Common myeloid progenitor, CD34-positive (primary cell): Measurements from ENCODE around the gene C4orf54.

ENCODE experiments used
- CTCF ChIA-PET: fragments of 350-600 bp; sonication (Branson Sonifier 250); formaldehyde crosslinking; loops from one replicate; lab custom pipeline; 2021; ENCODE audit warnings: antibody characterized with exemption; lab: Charles Lee
- POLR2A ChIA-PET: fragments of 350-600 bp; sonication (Branson Sonifier 250); formaldehyde crosslinking; loops from one replicate; lab custom pipeline; 2021; ENCODE audit warnings: antibody characterized with exemption; lab: Charles Lee
- DNase-seq, 3 donors: peaks; one replicate each; pipeline versions ENCODE4 v3.0.0 to v3.0.0-alpha.2; 2013
- H3K27ac ChIP-seq, 2 experiments: 1 replicate in 1 of 2; 2 replicates in 1 of 2; pipeline ENCODE4 v1.7.0; 2013; ENCODE audit warnings: inconsistent platforms in 2 of 2, low read length in 2 of 2, mild to moderate bottlenecking in 2 of 2, low read depth in 1 of 2, moderate library complexity in 1 of 2; ENCODE audit not compliant: severe bottlenecking in 2 of 2, insufficient read depth in 1 of 2, poor library complexity in 1 of 2
- H3K27me3 ChIP-seq, 5 experiments: replicated peaks in 2 of 5; 1 replicate in 3 of 5; 2 replicates in 2 of 5; pipeline versions ENCODE4 v1.6.1 to v1.7.0; 2013; ENCODE audit warnings: low read length in 4 of 5, mild to moderate bottlenecking in 2 of 5, moderate library complexity in 2 of 5, inconsistent platforms in 1 of 5; ENCODE audit not compliant: insufficient read depth in 5 of 5, control insufficient read depth in 4 of 5
- H3K36me3 ChIP-seq, 4 experiments: 1 replicate in 2 of 4; 2 replicates in 2 of 4; pipeline versions ENCODE4 v1.6.1 to v1.7.0; 2013; ENCODE audit warnings: low read length in 3 of 4, control low read depth in 1 of 4, mild to moderate bottlenecking in 1 of 4; ENCODE audit not compliant: control insufficient read depth in 4 of 4, insufficient read depth in 4 of 4
- H3K4me1 ChIP-seq, 4 experiments: 1 replicate in 3 of 4; 2 replicates in 1 of 4; pipeline versions ENCODE4 v1.6.1 to v1.7.1; 2013; ENCODE audit warnings: low read length in 3 of 4, mild to moderate bottlenecking in 3 of 4, control low read depth in 1 of 4, inconsistent platforms in 1 of 4, moderate library complexity in 1 of 4; ENCODE audit not compliant: control insufficient read depth in 4 of 4, insufficient read depth in 4 of 4; ENCODE audit errors: control extremely low read depth in 1 of 4
- H3K4me3 ChIP-seq, 7 experiments: 1 replicate in 4 of 7; 2 replicates in 3 of 7; pipeline versions ENCODE4 v1.5.1 to v1.7.0; 2013; ENCODE audit warnings: mild to moderate bottlenecking in 7 of 7, low read length in 6 of 7, moderate library complexity in 6 of 7, inconsistent platforms in 2 of 7, low read depth in 2 of 7, control low read depth in 1 of 7; ENCODE audit not compliant: insufficient read depth in 4 of 7, control insufficient read depth in 1 of 7; ENCODE audit errors: extremely low read depth in 1 of 7
- H3K9me3 ChIP-seq, 5 experiments: 1 replicate in 4 of 5; 2 replicates in 1 of 5; pipeline versions ENCODE4 v1.6.1 to v1.7.1; 2013; ENCODE audit warnings: low read length in 4 of 5, mild to moderate bottlenecking in 2 of 5, inconsistent platforms in 1 of 5, low read depth in 1 of 5, moderate library complexity in 1 of 5; ENCODE audit not compliant: control insufficient read depth in 4 of 5, insufficient read depth in 2 of 5; ENCODE audit errors: control extremely low read depth in 1 of 5
- WGBS: methylation state at CpG from one replicate; pipeline ENCODE4 v1.1.5; 2013; ENCODE audit not compliant: insufficient coverage; 5-methylcytosine and 5-hydroxymethylcytosine counted together

The C4orf54 gene

DNA sequence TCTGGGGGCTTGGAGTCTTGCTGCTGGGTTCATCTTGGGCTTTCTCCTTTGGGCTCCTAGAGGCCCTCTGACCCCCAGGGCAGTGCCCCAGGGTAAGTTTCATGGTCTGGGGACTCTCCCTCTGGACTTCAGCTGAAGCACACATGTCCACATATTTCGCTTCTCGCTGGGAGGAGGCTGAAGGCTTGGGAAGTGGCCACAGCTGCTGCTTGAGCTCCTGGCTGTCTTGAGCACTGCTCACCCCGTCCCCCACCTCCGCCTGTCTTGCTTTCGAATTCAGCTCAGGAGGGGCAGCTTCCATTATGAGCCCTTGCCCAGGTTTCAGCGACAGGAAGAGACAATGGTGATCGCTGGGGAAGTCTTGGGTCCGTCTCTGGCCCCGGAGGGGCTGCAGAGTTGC, 3.7 kb downstream of the C4orf54 start:
- 96% methylated on average over 8 of the region's 9 CpGs for WGBS
- ChIA-PET CTCF (no interaction called here), POLR2A (no interaction called here)
- no peak overlapping the region for H3K27ac ChIP-seq
- no peak overlapping the region for H3K4me3 ChIP-seq
- no peaks in the 10 kb centered on the region for H3K36me3 ChIP-seq
- no peaks in the 10 kb centered on the region for H3K4me1 ChIP-seq
- H3K27me3 ChIP-seq: peaks cover 0 to 2% (median 0%) of the 10 kb centered on the region in 5 experiments
- H3K9me3 ChIP-seq: peaks cover 0 to 5% (median 0%) of the 10 kb centered on the region in 5 experiments
- DNase-seq: no peak

DNA sequence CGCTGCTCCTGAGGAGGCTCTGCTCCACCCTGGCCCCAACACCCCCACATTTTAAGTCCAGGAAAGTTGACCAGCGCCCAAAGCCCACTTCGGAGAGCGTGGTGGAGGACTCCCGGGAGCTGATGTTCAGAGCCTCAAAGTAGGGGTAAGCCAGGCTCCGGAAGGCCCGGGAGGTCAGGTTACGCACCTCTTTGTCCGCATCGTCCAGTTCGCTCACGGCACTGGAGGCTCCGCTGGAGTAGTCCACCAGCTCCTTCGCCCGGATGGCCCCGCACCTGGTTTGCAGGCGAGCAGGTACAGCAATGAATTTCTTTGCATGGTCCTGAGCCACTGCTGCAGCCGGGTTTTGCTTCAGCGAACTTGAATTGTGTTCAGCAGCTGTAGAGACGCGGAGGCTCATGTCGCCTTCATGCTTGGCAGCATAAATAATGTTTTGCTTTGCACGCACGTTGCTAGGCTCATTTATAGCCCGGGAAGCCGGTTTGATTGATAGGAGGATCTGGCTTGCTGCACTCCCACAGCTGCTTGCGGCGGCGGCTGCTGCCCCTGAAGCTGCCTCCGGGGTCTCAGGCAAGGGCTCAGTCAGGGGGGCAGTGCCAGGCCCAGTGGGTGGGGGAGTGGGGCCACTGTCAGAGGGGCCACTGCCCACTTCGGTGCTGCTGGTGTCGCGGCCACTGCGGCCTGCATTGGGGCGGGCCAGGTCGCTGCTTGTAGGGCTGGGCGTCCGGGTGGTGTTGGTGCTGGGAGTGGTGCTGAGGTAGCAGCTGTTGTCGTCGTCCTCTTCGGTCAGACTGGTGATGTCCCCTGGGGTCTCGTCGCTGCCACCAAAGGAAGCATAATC, 4.8 kb downstream of the C4orf54 start:
- CTCF ChIA-PET: interaction anchor here (1.0 kb wide), 1 partner anchor 9 kb away, joined by 3 read pairs; no protein-coding TSS in a partner anchor
- Histone ChIP-seq H3K27me3 (no peaks in the 10 kb centered on the region), H3K4me1 (no peaks in the 10 kb centered on the region), H3K36me3 (no peaks in the 10 kb centered on the region), H3K9me3 (peaks cover 0 to 5% (median 0%) of the 10 kb centered on the region in 5 experiments), H3K4me3 (no peak overlapping the region), H3K27ac (no peak overlapping the region)
- WGBS: 94% methylated on average over 41 of the region's 43 CpGs
- POLR2A ChIA-PET: no interaction called here
- no peak for DNase-seq

DNA sequence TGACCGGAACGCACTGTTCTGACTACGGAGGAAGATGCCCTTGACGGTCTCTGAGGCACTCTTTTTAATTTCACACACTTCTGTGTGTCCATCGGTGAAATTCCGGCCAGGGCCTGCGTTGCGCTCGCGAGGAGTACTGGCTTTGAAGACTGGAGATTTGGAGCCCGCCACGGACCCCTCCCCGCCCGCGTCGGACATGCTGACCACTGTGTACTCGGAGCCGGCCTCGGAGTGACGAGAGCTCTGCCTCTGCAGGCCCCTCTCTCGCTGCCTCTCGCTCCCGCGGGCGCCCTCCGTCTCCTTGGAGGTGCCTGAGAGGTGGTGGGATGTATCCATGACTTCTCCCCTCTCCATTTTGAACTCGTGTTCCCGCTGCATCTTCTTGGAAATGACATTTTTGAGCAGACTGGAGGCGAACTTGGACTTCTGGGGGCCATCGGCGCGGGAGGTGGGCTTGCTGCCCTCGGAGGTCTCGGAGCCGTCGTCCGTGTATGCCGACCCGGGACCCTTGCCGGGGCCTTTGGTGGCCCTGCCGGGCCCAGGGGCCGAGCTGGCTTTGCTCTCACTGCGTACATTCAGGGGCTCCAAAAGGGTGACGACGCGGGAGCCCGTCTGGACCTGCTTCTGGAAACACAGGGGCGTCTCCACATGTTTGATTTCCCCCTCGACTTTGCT, 5.7 kb downstream of the C4orf54 start:
- POLR2A ChIA-PET: no interaction called here
- Histone ChIP-seq H3K27me3 (no peaks in the 10 kb centered on the region), H3K4me1 (no peaks in the 10 kb centered on the region), H3K9me3 (peaks cover 0 to 5% (median 0%) of the 10 kb centered on the region in 5 experiments), H3K4me3 (no peak overlapping the region), H3K36me3 (no peaks in the 10 kb centered on the region), H3K27ac (no peak overlapping the region)
- CTCF ChIA-PET: interaction anchor here (1.0 kb wide), 1 partner anchor 8 kb away, joined by 3 read pairs; no protein-coding TSS in a partner anchor
- DNase-seq: no peak
- 96% methylated on average over 47 of the region's 49 CpGs for WGBS

DNA sequence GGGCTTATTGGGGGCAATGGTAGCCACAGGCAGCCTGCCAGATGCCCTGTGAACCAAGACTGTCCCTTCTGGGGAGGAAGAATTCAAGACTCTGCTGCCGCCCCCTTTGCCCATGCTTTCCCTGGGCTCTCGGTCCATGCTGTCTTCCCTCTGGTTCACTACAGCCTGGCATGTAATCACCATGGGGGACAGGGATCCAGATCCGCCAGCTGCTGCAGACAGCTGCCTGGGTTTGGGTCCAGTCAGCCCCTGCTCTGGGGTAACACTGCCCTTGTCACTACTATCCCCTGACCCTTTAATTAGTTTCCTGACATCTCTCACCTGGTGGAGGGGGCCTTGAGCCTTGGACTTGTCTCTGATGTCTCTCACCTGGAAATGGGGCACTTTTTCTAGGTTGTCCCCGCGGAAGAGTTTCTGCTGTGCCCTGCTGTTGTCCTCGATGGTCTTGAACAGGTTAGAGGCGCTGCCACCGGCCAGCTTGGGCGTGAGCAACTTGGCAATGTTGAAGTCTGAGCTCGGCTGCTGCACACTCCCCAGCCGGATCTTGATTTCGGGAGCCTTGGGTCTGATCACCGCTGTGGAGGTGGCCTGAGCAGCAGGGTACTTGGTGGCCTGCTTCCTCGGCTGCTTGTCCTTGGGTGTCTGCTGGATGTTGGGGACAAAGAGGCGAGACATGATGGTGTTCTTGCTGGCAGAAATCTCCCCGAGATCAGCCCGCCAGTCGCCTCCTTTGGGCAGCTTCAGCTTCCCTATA, 6.4 kb downstream of the C4orf54 start:
- ChIA-PET POLR2A (no interaction called here), CTCF (no interaction called here)
- WGBS: 96% methylated on average over 13 of the region's 18 CpGs
- Histone ChIP-seq H3K9me3 (peaks cover 0 to 5% (median 0%) of the 10 kb centered on the region in 5 experiments), H3K4me1 (no peaks in the 10 kb centered on the region), H3K36me3 (no peaks in the 10 kb centered on the region), H3K27ac (no peak overlapping the region), H3K4me3 (no peak overlapping the region), H3K27me3 (no peaks in the 10 kb centered on the region)
- no peak for DNase-seq

DNA sequence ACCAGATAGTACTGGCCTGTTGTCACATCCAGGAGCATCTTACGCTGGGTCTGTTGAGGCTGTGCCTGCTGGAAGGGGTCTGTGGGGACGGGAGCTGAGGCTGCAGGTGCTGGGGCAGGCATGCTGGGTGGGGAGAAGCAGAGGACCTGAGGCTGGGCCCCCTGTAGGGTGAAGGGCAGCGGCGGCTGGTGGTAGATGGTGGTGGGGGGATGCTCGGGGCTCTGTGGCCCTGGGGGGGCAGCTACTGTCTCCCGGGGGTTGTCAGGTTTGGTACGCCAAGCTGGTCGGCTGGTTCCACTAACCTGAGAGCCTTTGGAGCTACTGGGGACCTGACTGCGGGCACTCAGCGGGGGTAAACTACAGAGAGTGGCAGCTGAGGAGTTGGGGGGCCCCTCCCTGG, 7.8 kb downstream of the C4orf54 start:
- Histone ChIP-seq H3K4me1 (no peaks in the 10 kb centered on the region), H3K4me3 (no peak overlapping the region), H3K27ac (no peak overlapping the region), H3K27me3 (no peaks in the 10 kb centered on the region), H3K9me3 (peaks cover 0 to 5% (median 0%) of the 10 kb centered on the region in 5 experiments), H3K36me3 (no peaks in the 10 kb centered on the region)
- 96% methylated on average over 5 of the region's 10 CpGs for WGBS
- no peak for DNase-seq
- POLR2A ChIA-PET: no interaction called here
- CTCF ChIA-PET: no interaction called here

DNA sequence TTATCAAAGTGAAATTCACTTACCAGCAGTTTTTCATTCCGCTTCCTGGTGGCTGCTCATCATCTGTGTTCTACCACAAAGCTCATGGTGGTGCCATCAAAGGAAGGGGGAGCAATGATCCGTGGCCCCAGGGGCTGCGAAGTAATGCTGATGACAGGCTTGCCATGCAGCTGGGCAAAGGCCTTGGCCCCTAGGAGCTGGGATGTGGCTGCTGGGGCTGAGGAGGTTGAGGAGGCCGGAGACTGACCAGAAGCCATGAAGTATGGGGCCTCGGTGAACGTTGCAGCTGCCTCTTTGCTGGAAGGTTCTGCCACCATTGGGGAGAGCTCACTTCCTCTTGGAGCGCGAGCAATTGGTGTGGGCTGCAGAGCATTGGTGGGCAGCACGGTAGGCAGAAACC, 8.4 kb downstream of the C4orf54 start:
- ChIA-PET POLR2A (no interaction called here), CTCF (no interaction called here)
- H3K9me3 ChIP-seq: peaks cover 0 to 5% (median 0%) of the 10 kb centered on the region in 5 experiments
- no peaks in the 10 kb centered on the region for H3K4me1 ChIP-seq
- no peak overlapping the region for H3K4me3 ChIP-seq
- no peaks in the 10 kb centered on the region for H3K36me3 ChIP-seq
- WGBS: 98% methylated on average over 9 of the region's 9 CpGs
- no peak for DNase-seq
- H3K27me3 ChIP-seq: no peaks in the 10 kb centered on the region
- no peak overlapping the region for H3K27ac ChIP-seq
